Neural cell (in vitro differentiated cells): ENCODE measurements around the gene SAMD10.

Experiments
- EP300 ChIP-seq: fragments of 450-650 bp; conservative IDR thresholded peaks from 2 replicates; pipeline ENCODE4 v1.6.1; 2014; ENCODE audit warnings: antibody characterized with exemption, mild to moderate bottlenecking, moderate library complexity; ENCODE audit not compliant: poor library complexity, severe bottlenecking
- EZH2 ChIP-seq: fragments of 200-600, 300-800 bp; shearing (Covaris generic), sonication (generic); IDR thresholded peaks from 2 replicates; pipeline ENCODE4 v1.6.1; 2014; ENCODE audit warnings: antibody characterized with exemption, low read length, borderline replicate concordance, mild to moderate bottlenecking; ENCODE audit not compliant: insufficient read depth, poor library complexity, severe bottlenecking
- MXI1 ChIP-seq: fragments of 450-650 bp; conservative IDR thresholded peaks from 2 replicates; pipeline ENCODE4 v1.6.1; 2014; ENCODE audit warnings: antibody characterized with exemption, mild to moderate bottlenecking; ENCODE audit not compliant: poor library complexity, severe bottlenecking
- POLR2AphosphoS5 ChIP-seq: IDR thresholded peaks from 2 replicates; pipeline ENCODE4 v1.6.1; 2012
- RAD21 ChIP-seq: fragments of 450-650 bp; conservative IDR thresholded peaks from 2 replicates; pipeline ENCODE4 v1.6.1; 2014; ENCODE audit warnings: antibody characterized with exemption, mild to moderate bottlenecking, moderate library complexity
- TAF1 ChIP-seq: IDR thresholded peaks from 2 replicates; pipeline ENCODE4 v1.6.1; 2012; ENCODE audit warnings: low read depth
- TF ChIP-seq, protein P1 (sequence below): fragments of 450-650 bp; IDR thresholded peaks from 2 replicates; pipeline ENCODE4 v1.5.1; 2014; ENCODE audit warnings: antibody characterized with exemption, mild to moderate bottlenecking, moderate library complexity; ENCODE audit not compliant: poor library complexity, severe bottlenecking
- TF ChIP-seq, protein P2 (sequence below): IDR thresholded peaks from 2 replicates; pipeline ENCODE4 v1.6.1; 2012; ENCODE audit warnings: borderline replicate concordance

DNA sequence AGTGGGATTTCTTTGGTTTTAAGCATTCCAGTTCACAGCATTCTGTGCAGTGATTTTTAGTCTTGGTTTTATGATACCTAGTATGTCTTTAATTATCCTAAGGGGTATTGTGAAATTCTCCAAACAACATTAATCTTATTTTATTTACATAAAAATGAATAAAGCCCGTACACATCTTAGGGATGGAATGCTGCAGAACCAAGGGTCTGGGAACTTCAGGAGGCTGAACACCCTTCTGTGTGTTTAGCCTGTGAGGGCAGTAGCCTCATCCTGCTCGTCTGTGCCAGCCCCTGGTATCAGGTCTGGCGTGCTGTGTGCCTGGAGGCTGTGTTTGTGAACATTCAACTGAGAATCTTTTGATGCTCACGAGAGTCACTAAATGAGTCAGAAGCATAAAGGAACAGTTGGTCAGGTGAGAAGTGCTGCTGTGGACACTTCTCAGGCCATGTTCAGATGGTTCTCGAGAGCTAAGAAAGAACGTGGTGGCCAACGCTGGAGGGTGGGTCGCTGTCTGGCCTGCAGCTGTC, 31.3 kb upstream of the SAMD10 start:
- TF ChIP-seq, protein P1, sequence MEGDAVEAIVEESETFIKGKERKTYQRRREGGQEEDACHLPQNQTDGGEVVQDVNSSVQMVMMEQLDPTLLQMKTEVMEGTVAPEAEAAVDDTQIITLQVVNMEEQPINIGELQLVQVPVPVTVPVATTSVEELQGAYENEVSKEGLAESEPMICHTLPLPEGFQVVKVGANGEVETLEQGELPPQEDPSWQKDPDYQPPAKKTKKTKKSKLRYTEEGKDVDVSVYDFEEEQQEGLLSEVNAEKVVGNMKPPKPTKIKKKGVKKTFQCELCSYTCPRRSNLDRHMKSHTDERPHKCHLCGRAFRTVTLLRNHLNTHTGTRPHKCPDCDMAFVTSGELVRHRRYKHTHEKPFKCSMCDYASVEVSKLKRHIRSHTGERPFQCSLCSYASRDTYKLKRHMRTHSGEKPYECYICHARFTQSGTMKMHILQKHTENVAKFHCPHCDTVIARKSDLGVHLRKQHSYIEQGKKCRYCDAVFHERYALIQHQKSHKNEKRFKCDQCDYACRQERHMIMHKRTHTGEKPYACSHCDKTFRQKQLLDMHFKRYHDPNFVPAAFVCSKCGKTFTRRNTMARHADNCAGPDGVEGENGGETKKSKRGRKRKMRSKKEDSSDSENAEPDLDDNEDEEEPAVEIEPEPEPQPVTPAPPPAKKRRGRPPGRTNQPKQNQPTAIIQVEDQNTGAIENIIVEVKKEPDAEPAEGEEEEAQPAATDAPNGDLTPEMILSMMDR: no peak
- TF ChIP-seq RAD21: no peak
- TF ChIP-seq POLR2AphosphoS5: no peak
- TF ChIP-seq EP300: no peak
- TF ChIP-seq, protein P2, sequence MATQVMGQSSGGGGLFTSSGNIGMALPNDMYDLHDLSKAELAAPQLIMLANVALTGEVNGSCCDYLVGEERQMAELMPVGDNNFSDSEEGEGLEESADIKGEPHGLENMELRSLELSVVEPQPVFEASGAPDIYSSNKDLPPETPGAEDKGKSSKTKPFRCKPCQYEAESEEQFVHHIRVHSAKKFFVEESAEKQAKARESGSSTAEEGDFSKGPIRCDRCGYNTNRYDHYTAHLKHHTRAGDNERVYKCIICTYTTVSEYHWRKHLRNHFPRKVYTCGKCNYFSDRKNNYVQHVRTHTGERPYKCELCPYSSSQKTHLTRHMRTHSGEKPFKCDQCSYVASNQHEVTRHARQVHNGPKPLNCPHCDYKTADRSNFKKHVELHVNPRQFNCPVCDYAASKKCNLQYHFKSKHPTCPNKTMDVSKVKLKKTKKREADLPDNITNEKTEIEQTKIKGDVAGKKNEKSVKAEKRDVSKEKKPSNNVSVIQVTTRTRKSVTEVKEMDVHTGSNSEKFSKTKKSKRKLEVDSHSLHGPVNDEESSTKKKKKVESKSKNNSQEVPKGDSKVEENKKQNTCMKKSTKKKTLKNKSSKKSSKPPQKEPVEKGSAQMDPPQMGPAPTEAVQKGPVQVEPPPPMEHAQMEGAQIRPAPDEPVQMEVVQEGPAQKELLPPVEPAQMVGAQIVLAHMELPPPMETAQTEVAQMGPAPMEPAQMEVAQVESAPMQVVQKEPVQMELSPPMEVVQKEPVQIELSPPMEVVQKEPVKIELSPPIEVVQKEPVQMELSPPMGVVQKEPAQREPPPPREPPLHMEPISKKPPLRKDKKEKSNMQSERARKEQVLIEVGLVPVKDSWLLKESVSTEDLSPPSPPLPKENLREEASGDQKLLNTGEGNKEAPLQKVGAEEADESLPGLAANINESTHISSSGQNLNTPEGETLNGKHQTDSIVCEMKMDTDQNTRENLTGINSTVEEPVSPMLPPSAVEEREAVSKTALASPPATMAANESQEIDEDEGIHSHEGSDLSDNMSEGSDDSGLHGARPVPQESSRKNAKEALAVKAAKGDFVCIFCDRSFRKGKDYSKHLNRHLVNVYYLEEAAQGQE: no peak
- no peak for TF ChIP-seq EZH2
- no peak for TF ChIP-seq MXI1
- no peak for TF ChIP-seq TAF1
